ENCODE measurements around the gene KRTAP10-10.

GRCh38 chr21:44658913-44659595 lies 21.9 kb downstream of the KRTAP10-10 start:
- TF ChIP-seq CTCF (IDR thresholded peaks at IDR 0.05) (no peak), EZH2phosphoT487 (IDR thresholded peaks at IDR 0.05) (no peak), EZH2 (IDR thresholded peaks at IDR 0.05) (no peak)

Measured in neural progenitor cell (in vitro differentiated cells).